Measurements from ENCODE around the gene PPP1R16B.

DNA sequence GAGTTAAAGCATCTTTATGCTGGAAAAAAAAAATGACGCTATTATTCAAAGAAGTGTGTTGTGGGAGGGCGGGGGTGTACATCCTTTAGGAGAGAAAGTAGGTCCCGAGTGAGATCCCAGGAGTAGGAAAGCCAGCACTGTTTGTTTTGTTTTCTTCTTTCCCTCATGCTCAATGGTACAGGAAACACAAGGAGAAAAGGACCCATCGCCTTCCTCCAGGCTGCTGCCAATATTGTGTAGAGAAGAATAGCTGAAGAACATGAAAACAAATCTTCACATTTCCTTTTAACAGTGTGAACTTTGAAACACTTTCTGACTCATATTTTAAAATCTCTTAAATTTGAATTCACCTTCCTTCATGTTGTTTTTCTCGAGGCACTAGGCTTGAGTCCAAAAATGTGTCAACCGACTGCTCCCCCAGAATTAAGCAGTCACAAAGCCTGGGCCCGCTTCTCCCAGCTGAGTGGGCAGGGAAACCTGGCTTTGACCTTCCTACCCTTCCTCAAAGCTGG is 22.3 kb downstream of the PPP1R16B start:
- TF ChIP-seq ZNF843 (tag by site-specific recombination; IDR thresholded peaks at IDR 0.05) (no peak), ZNF555 (tag by site-specific recombination; conservative IDR thresholded peaks at IDR 0.05) (no peak), REST (tag by site-specific recombination; IDR thresholded peaks at IDR 0.05) (no peak), ZNF785 (tag by site-specific recombination; IDR thresholded peaks at IDR 0.05) (no peak), ZNF311 (tag by site-specific recombination; IDR thresholded peaks at IDR 0.05; ENCODE audit: borderline replicate concordance) (no peak), CTCF (tag by site-specific recombination; IDR thresholded peaks at IDR 0.05) (no peak), ZNF112 (tag by site-specific recombination; IDR thresholded peaks at IDR 0.05) (no peak), ZNF274 (IDR thresholded peaks at IDR 0.05; ENCODE audit: low read length) (no peak), ZNF274 (tag by site-specific recombination; IDR thresholded peaks at IDR 0.05; ENCODE audit: borderline replicate concordance) (no peak), ZNF792 (tag by site-specific recombination; IDR thresholded peaks at IDR 0.05) (no peak), ZNF138 (tag by site-specific recombination; IDR thresholded peaks at IDR 0.05; ENCODE audit: borderline replicate concordance) (no peak), ZNF76 (tag by site-specific recombination; IDR thresholded peaks at IDR 0.05; ENCODE audit: borderline replicate concordance, low read depth) (no peak), ZNF518A (tag by site-specific recombination; conservative IDR thresholded peaks at IDR 0.05; ENCODE audit: low read depth) (no peak)
- TF ChIP-seq, protein P1, sequence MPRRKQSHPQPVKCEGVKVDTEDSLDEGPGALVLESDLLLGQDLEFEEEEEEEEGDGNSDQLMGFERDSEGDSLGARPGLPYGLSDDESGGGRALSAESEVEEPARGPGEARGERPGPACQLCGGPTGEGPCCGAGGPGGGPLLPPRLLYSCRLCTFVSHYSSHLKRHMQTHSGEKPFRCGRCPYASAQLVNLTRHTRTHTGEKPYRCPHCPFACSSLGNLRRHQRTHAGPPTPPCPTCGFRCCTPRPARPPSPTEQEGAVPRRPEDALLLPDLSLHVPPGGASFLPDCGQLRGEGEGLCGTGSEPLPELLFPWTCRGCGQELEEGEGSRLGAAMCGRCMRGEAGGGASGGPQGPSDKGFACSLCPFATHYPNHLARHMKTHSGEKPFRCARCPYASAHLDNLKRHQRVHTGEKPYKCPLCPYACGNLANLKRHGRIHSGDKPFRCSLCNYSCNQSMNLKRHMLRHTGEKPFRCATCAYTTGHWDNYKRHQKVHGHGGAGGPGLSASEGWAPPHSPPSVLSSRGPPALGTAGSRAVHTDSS (tag by site-specific recombination; IDR thresholded peaks at IDR 0.05): no peak
